ENCODE data around the gene COX17. TPM values are rescaled to one million over a fixed set of nuclear protein-coding genes. Genes with fewer than 3 reads are reported as not detected.

The COX17 gene
- total RNA-seq, 1 experiment from 2014 or later = 51.6 TPM

GRCh38 chr3:119715105-119715504 lies 37.9 kb upstream of the COX17 start:
- H3K27me3 ChIP-seq (ENCODE audit: insufficient read depth, low read length) = no peaks in the 10 kb centered on the region
- H4K20me1 ChIP-seq (ENCODE audit: insufficient read depth) = no peaks in the 10 kb centered on the region
- H3K9ac ChIP-seq (ENCODE audit: low read length) = no peak overlapping the region
- CTCF ChIA-PET = no interaction called here
- TF ChIP-seq SIN3A (IDR thresholded peaks at IDR 0.05; ENCODE audit: low read depth) = no peak
- TF ChIP-seq, protein P1, sequence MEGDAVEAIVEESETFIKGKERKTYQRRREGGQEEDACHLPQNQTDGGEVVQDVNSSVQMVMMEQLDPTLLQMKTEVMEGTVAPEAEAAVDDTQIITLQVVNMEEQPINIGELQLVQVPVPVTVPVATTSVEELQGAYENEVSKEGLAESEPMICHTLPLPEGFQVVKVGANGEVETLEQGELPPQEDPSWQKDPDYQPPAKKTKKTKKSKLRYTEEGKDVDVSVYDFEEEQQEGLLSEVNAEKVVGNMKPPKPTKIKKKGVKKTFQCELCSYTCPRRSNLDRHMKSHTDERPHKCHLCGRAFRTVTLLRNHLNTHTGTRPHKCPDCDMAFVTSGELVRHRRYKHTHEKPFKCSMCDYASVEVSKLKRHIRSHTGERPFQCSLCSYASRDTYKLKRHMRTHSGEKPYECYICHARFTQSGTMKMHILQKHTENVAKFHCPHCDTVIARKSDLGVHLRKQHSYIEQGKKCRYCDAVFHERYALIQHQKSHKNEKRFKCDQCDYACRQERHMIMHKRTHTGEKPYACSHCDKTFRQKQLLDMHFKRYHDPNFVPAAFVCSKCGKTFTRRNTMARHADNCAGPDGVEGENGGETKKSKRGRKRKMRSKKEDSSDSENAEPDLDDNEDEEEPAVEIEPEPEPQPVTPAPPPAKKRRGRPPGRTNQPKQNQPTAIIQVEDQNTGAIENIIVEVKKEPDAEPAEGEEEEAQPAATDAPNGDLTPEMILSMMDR (IDR thresholded peaks at IDR 0.05 in 2 of 3, conservative IDR thresholded peaks at IDR 0.05 in 1 of 3; ENCODE audit: borderline replicate concordance in 1 of 3, insufficient read depth in 1 of 3, low read depth in 2 of 3, low read length in 2 of 3) = no peak
- no peak for TF ChIP-seq TCF7L2 (IDR thresholded peaks at IDR 0.05; ENCODE audit: borderline replicate concordance, extremely low read depth, insufficient read depth, insufficient read length)
- TF ChIP-seq MAX (IDR thresholded peaks at IDR 0.05) = no peak
- TF ChIP-seq FOSL1 (IDR thresholded peaks at IDR 0.05; ENCODE audit: low read depth) = no peak
- TF ChIP-seq YY1 (IDR thresholded peaks at IDR 0.05; ENCODE audit: extremely low read depth, insufficient replicate concordance, low read depth, low read length) = no peak
- TF ChIP-seq JUND (IDR thresholded peaks at IDR 0.05) = no peak
- no peak for TF ChIP-seq CEBPB (IDR thresholded peaks at IDR 0.05; ENCODE audit: low read depth)
- TF ChIP-seq REST (IDR thresholded peaks at IDR 0.05; ENCODE audit: low read depth) = no peak
- no peak for TF ChIP-seq ZFX (IDR thresholded peaks at IDR 0.05)
- H3K27ac ChIP-seq (ENCODE audit: low read depth, low read length) = no peak overlapping the region
- intact Hi-C loops (cut with micrococcal nuclease) = no loop called here
- no peaks in the 10 kb centered on the region for H3K9me3 ChIP-seq (ENCODE audit: control insufficient read depth in 1 of 2, insufficient read depth in 1 of 2, low read depth in 1 of 2, low read length in 2 of 2)
- POLR2A ChIA-PET = no interaction called here
- DNase-seq (ENCODE audit: low read depth, low spot score) (no peak), ATAC-seq (no peak)
- no TSS peak for BruUV-seq (replicated peaks)
- no peaks in the 10 kb centered on the region for H3K4me1 ChIP-seq (ENCODE audit: control insufficient read depth in 1 of 2, insufficient read depth in 2 of 2, low read length in 2 of 2)
- no peaks in the 10 kb centered on the region for H3K36me3 ChIP-seq (ENCODE audit: control insufficient read depth in 1 of 2, insufficient read depth in 2 of 2, low read length in 2 of 2)
- no peak overlapping the region for H3K4me2 ChIP-seq (ENCODE audit: low read length)
- no peaks in the 10 kb centered on the region for H3K79me2 ChIP-seq (ENCODE audit: insufficient read depth, low read length)
- no peak overlapping the region for H2AFZ ChIP-seq (ENCODE audit: low read depth, low read length, poor library complexity, severe bottlenecking)
- H3K9me2 ChIP-seq (ENCODE audit: insufficient read depth) = no peaks in the 10 kb centered on the region
- RAD21 ChIA-PET (ENCODE audit: low non-redundant PET in 1 of 2, low total read pairs in 2 of 2, uncharacterized antibody in 2 of 2, unreplicated experiment in 2 of 2) = no interaction called here
- no peak overlapping the region for H3K4me3 ChIP-seq (replicated peaks in 1 of 2; ENCODE audit: low read depth in 1 of 2, low read length in 2 of 2)
